ENCODE results near the gene KIF14. TPM values are rescaled to one million over a fixed set of nuclear protein-coding genes. Genes with fewer than 3 reads are reported as not detected.

The KIF14 gene
- total and polyA plus RNA-seq, 2 of the 13 experiments (the other 11 are each of a cell fraction or from before 2014, with no cell fraction given), result 3.3 to 11.2 TPM

DNA sequence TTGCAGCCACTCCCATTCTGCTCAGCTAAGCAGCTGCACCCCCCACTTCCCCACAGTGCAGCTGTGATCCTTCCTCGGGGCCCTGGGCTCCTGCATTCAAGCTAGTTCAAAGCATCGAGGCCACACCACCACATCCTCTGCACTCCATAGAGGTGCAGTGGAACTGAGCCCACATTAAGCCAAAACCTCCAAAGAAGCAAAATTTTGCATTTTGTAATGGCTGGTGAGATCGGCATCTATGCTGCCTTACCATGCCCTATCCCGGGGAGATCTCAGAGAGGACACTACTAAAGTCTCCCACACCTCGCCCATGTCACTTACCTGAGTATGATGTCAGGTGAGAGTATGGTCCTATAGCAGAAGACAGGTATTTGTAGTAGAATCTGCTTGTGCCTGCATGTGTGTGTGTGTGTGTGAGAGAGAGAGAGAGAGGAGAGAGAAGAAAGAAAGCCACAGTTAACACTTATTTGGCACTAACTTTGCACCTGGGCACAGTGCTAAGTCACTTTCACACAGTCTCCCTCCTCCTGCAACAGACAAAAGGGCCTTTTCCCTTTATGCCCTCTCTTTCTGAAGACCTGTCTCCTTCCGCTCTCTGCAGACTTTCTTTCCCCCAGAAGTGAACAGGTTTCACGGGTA is 89.8 kb downstream of the KIF14 start (continued):
- TF ChIP-seq, protein P1, sequence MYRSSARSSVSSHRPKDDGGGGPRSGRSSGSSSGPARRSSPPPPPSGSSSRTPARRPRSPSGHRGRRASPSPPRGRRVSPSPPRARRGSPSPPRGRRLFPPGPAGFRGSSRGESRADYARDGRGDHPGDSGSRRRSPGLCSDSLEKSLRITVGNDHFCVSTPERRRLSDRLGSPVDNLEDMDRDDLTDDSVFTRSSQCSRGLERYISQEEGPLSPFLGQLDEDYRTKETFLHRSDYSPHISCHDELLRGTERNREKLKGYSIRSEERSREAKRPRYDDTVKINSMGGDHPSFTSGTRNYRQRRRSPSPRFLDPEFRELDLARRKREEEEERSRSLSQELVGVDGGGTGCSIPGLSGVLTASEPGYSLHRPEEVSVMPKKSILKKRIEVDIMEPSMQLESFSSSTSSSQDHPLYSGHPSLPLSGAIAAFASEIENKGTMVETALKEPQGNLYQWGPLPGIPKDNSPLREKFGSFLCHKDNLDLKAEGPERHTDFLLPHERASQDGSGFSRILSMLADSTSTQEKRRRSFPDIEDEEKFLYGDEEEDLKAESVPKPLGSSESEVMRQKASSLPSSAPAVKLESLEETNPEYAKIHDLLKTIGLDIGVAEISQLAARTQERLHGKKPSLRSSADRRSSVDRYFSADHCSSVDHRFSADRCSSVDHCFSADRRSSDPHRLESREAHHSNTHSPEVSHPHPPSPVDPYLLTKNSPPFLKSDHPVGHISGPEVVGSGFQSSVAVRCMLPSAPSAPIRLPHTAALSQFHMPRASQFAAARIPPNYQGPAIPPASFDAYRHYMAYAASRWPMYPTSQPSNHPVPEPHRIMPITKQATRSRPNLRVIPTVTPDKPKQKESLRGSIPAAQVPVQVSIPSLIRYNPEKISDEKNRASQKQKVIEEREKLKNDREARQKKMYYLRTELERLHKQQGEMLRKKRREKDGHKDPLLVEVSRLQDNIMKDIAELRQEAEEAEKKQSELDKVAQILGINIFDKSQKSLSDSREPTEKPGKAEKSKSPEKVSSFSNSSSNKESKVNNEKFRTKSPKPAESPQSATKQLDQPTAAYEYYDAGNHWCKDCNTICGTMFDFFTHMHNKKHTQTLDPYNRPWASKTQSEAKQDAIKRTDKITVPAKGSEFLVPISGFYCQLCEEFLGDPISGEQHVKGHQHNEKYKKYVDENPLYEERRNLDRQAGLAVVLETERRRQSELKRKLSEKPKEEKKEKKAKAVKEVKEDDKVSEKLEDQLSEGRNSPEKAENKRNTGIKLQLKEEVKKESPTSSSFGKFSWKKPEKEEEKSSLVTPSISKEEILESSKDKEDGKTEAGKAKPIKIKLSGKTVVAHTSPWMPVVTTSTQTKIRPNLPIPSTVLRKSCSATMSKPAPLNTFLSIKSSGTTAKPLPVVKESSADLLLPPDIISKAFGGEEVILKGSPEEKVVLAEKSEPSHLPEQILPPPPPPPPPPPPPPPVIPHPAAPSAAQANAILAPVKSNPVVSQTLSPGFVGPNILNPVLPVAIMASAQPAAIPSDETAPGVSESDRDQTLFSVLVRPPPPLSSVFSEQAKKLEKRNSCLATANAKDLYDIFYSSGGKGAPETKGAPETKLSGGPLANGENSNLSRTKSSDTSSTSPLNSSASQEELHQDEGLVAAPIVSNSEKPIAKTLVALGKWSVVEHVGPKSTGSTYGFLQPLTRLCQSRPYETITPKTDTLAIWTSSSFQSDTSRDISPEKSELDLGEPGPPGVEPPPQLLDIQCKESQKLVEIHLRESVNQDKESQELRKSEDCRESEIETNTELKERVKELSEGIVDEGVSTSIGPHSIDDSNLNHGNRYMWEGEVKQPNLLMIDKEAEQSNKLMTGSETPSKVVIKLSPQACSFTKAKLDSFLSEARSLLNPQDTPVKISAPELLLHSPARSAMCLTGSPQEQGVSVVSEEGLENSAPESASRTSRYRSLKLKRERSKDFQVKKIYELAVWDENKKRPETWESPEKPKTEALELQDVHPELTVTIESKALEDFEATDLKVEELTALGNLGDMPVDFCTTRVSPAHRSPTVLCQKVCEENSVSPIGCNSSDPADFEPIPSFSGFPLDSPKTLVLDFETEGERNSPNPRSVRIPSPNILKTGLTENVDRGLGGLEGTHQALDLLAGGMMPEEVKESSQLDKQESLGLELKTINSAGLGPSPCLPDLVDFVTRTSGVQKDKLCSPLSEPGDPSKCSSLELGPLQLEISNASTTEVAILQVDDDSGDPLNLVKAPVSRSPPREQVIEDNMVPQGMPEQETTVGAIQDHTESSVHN (CRISPR knock-in tag; IDR thresholded peaks at IDR 0.05), result no peak
- TF ChIP-seq ZMYM3 (CRISPR knock-in tag; IDR thresholded peaks at IDR 0.05) (no peak), ZNF34 (CRISPR knock-in tag; IDR thresholded peaks at IDR 0.05; ENCODE audit: borderline replicate concordance) (no peak)
